SU-DHL-6 (cell line): Measurements from ENCODE around the gene ATAD3C.

Experiments used
- EZH2phosphoT487 ChIP-seq: fragments of 200-600 bp; sonication (generic), shearing (Covaris generic); conservative IDR thresholded peaks from 2 replicates; pipeline ENCODE4 v1.6.1; 2018; ENCODE audit warnings: mild to moderate bottlenecking, antibody characterized with exemption, low read length, moderate library complexity, mixed read lengths
- TF ChIP-seq, protein P1 (sequence below): fragments of 200-600 bp; sonication (generic); IDR thresholded peaks from one replicate; pipeline ENCODE4 v1.5.1; 2017; ENCODE audit warnings: antibody characterized with exemption, mild to moderate bottlenecking, low read length, moderate library complexity; ENCODE audit not compliant: insufficient read depth, poor library complexity, severe bottlenecking

DNA sequence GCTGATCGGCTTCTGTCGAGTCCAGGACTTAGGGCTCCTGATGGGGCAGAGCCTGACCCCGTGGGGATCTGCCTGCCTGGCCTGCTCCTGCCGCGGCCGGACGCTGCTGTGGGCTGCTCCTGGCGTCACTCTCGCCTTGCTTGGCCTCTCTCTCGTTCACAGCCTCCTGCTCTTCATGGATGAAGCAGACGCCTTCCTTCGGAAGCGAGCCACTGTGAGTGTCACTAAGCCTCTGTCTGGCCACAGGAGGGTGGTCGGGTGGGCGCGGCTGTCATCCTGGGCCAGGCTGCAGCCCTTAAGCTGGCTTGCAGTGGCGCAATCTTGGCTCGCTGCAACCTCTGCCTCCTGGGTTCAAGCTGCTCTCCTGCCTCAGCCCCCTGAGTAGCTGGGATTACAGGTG, 38.2 kb downstream of the ATAD3C start:
- no peak for TF ChIP-seq EZH2phosphoT487
- TF ChIP-seq, protein P1, sequence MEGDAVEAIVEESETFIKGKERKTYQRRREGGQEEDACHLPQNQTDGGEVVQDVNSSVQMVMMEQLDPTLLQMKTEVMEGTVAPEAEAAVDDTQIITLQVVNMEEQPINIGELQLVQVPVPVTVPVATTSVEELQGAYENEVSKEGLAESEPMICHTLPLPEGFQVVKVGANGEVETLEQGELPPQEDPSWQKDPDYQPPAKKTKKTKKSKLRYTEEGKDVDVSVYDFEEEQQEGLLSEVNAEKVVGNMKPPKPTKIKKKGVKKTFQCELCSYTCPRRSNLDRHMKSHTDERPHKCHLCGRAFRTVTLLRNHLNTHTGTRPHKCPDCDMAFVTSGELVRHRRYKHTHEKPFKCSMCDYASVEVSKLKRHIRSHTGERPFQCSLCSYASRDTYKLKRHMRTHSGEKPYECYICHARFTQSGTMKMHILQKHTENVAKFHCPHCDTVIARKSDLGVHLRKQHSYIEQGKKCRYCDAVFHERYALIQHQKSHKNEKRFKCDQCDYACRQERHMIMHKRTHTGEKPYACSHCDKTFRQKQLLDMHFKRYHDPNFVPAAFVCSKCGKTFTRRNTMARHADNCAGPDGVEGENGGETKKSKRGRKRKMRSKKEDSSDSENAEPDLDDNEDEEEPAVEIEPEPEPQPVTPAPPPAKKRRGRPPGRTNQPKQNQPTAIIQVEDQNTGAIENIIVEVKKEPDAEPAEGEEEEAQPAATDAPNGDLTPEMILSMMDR, result no peak
